H9 (cell line): ENCODE measurements around the gene TMEM151B. TPM values are rescaled to one million over a fixed set of nuclear protein-coding genes. Genes with fewer than 3 reads are reported as not detected.

Experiments
- DNase-seq: peaks from one replicate; pipeline ENCODE4 v3.0.0-alpha.2; 2017
- H2AFZ ChIP-seq: one replicate; pipeline ENCODE4 v1.6.1; 2013; ENCODE audit warnings: mild to moderate bottlenecking, low read length, control low read depth, moderate library complexity
- H2AK5ac ChIP-seq: 2 replicates; pipeline ENCODE4 v1.6.1; 2013; ENCODE audit warnings: low read length, control low read depth, mixed read lengths; ENCODE audit not compliant: insufficient read length
- H2BK120ac ChIP-seq: one replicate; pipeline ENCODE4 v1.6.1; 2013; ENCODE audit warnings: low read depth, mild to moderate bottlenecking, low read length, control low read depth, inconsistent platforms; ENCODE audit not compliant: poor library complexity, severe bottlenecking
- H2BK12ac ChIP-seq: 2 replicates; pipeline ENCODE4 v1.6.1; 2013; ENCODE audit warnings: low read length, control low read depth, mixed read lengths, low read depth; ENCODE audit not compliant: insufficient read length
- H2BK15ac ChIP-seq: 2 replicates; pipeline ENCODE4 v1.6.1; 2013; ENCODE audit warnings: low read depth, low read length, control low read depth
- H2BK20ac ChIP-seq: one replicate; pipeline ENCODE4 v1.6.1; 2013; ENCODE audit warnings: low read depth, mild to moderate bottlenecking, low read length, control low read depth, inconsistent platforms; ENCODE audit not compliant: poor library complexity, severe bottlenecking
- H2BK5ac ChIP-seq: 2 replicates; pipeline ENCODE4 v1.6.1; 2013; ENCODE audit warnings: low read length, control low read depth, mixed read lengths; ENCODE audit not compliant: insufficient read length
- H3K14ac ChIP-seq: 2 replicates; pipeline ENCODE4 v1.6.1; 2013; ENCODE audit warnings: low read length, control low read depth; ENCODE audit not compliant: insufficient read depth
- H3K18ac ChIP-seq: 2 replicates; pipeline ENCODE4 v1.6.1; 2013; ENCODE audit warnings: low read depth, mild to moderate bottlenecking, mixed read lengths, low read length, control low read depth; ENCODE audit not compliant: insufficient read length
- H3K23ac ChIP-seq: 2 replicates; pipeline ENCODE4 v1.6.1; 2013; ENCODE audit warnings: low read length, control low read depth, mixed read lengths, low read depth; ENCODE audit not compliant: insufficient read length
- H3K23me2 ChIP-seq: 2 replicates; pipeline ENCODE4 v1.6.1; 2013; ENCODE audit warnings: low read depth, mild to moderate bottlenecking, mixed read lengths, low read length, control low read depth; ENCODE audit not compliant: insufficient read length, poor library complexity, severe bottlenecking
- H3K27ac ChIP-seq: 2 replicates; pipeline ENCODE4 v1.5.1; 2013; ENCODE audit warnings: low read length, control low read depth, mixed read lengths, low read depth; ENCODE audit not compliant: insufficient read length
- H3K27me3 ChIP-seq: 2 replicates; pipeline ENCODE4 v1.6.1; 2013; ENCODE audit warnings: low read length, control low read depth, inconsistent platforms; ENCODE audit not compliant: insufficient read depth
- H3K4ac ChIP-seq: 2 replicates; pipeline ENCODE4 v1.6.1; 2013; ENCODE audit warnings: low read depth, mild to moderate bottlenecking, control low read depth, inconsistent platforms, low read length, moderate library complexity
- H3K4me1 ChIP-seq: 2 replicates; pipeline ENCODE4 v1.6.1; 2013; ENCODE audit warnings: low read length, control low read depth, inconsistent platforms; ENCODE audit not compliant: insufficient read depth
- H3K4me2 ChIP-seq: 2 replicates; pipeline ENCODE4 v1.6.1; 2013; ENCODE audit warnings: low read length, control low read depth, mixed read lengths; ENCODE audit not compliant: insufficient read length, insufficient read depth
- H3K56ac ChIP-seq: 2 replicates; pipeline ENCODE4 v1.6.1; 2013; ENCODE audit warnings: low read depth, mild to moderate bottlenecking, mixed read lengths, low read length, control low read depth; ENCODE audit not compliant: insufficient read length
- H3K79me1 ChIP-seq: 2 replicates; pipeline ENCODE4 v1.6.1; 2013; ENCODE audit warnings: low read depth, mild to moderate bottlenecking, moderate library complexity, low read length, control low read depth, inconsistent platforms; ENCODE audit not compliant: insufficient read depth, poor library complexity, severe bottlenecking
- H3K79me2 ChIP-seq: 2 replicates; pipeline ENCODE4 v1.6.1; 2013; ENCODE audit warnings: low read length, control low read depth, inconsistent platforms; ENCODE audit not compliant: insufficient read depth
- H3K9ac ChIP-seq: 2 replicates; pipeline ENCODE4 v1.6.1; 2013; ENCODE audit warnings: low read length, control low read depth, mixed read lengths; ENCODE audit not compliant: insufficient read length; ENCODE audit errors: extremely low read depth
- H3K9me3 ChIP-seq: one replicate; pipeline ENCODE4 v1.6.1; 2013; ENCODE audit warnings: low read depth, low read length, inconsistent platforms; ENCODE audit not compliant: control insufficient read depth
- H3T11ph ChIP-seq: one replicate; pipeline ENCODE4 v1.6.1; 2013; ENCODE audit warnings: mild to moderate bottlenecking, low read length, control low read depth, inconsistent platforms
- H4K20me1 ChIP-seq: one replicate; pipeline ENCODE4 v1.6.1; 2013; ENCODE audit not compliant: control insufficient read depth, insufficient read length, insufficient read depth
- H4K5ac ChIP-seq: 2 replicates; pipeline ENCODE4 v1.6.1; 2013; ENCODE audit warnings: low read depth, mild to moderate bottlenecking, mixed read lengths, low read length, control low read depth; ENCODE audit not compliant: insufficient read length
- H4K8ac ChIP-seq: replicated peaks from 2 replicates; pipeline ENCODE4 v1.6.1; 2013; ENCODE audit warnings: low read length, control low read depth, mixed read lengths, low read depth; ENCODE audit not compliant: insufficient read length
- H4K91ac ChIP-seq: 2 replicates; pipeline ENCODE4 v1.6.1; 2013; ENCODE audit warnings: low read depth, mild to moderate bottlenecking, moderate library complexity, mixed read lengths, low read length, control low read depth; ENCODE audit not compliant: insufficient read length
- H3K27ac Mint-ChIP-seq, 3 experiments: 2 replicates in 2 of 3; 3 replicates in 1 of 3; pipeline ENCODE4 v1.8.0; 2020 to 2021; ENCODE audit warnings: mixed read lengths in 3 of 3, mild to moderate bottlenecking in 1 of 3, moderate library complexity in 1 of 3
- H3K27me3 Mint-ChIP-seq: 2 replicates; pipeline ENCODE4 v1.8.0; 2021; ENCODE audit warnings: low read depth, mild to moderate bottlenecking, moderate library complexity, mixed read lengths
- H3K36me3 Mint-ChIP-seq, 3 experiments: 2 replicates in 2 of 3; 3 replicates in 1 of 3; pipeline ENCODE4 v1.8.0; 2020 to 2021; ENCODE audit warnings: low read depth in 3 of 3, mixed read lengths in 3 of 3; ENCODE audit not compliant: insufficient read depth in 1 of 3
- H3K4me1 Mint-ChIP-seq, 2 experiments: 2 replicates each; pipeline ENCODE4 v1.8.0; 2020; ENCODE audit warnings: mixed read lengths in 2 of 2
- H3K4me3 Mint-ChIP-seq, 2 experiments: 2 replicates in 1 of 2; 3 replicates in 1 of 2; pipeline ENCODE4 v1.8.0; 2020 to 2021; ENCODE audit warnings: mild to moderate bottlenecking in 2 of 2, mixed read lengths in 2 of 2, moderate library complexity in 1 of 2
- H3K9me3 Mint-ChIP-seq, 2 experiments: 2 replicates in 1 of 2; 3 replicates in 1 of 2; pipeline ENCODE4 v1.8.0; 2020; ENCODE audit warnings: mild to moderate bottlenecking in 2 of 2, mixed read lengths in 2 of 2, moderate library complexity in 1 of 2
- WGBS: extraction: QIAGEN DNeasy Blood & Tissue Kit; methylation state at CpG from one replicate; pipeline ENCODE4 v1.1.7; 2013; ENCODE audit warnings: missing lambda C conversion rate, low lambda C conversion rate, mixed read lengths; ENCODE audit not compliant: insufficient read length; ENCODE audit errors: extremely low coverage; 5-methylcytosine and 5-hydroxymethylcytosine counted together
- total RNA-seq: library from RNA; stranded (reverse); gene quantifications from 2 replicates; pipeline ENCODE4 v1.2.1, GENCODE V29; 2021
- TF ChIP-seq, protein P1 (sequence below): fragments of 200-600 bp; sonication (generic); conservative IDR thresholded peaks from 3 replicates; pipeline ENCODE4 v1.8.0; 2021; ENCODE audit warnings: antibody characterized with exemption, mild to moderate bottlenecking

TMEM151B gene
- total RNA-seq, 1 experiment from 2014 or later, result 2.4 TPM

- H3K9ac ChIP-seq, result no peak overlapping the region
- no peak overlapping the region for H3K27ac ChIP-seq
- peaks cover 0 to 30% (median 16%) of the 10 kb centered on the region in 3 experiments; a peak in 6 of 7 replicates for H3K36me3 Mint-ChIP-seq
- H2AK5ac ChIP-seq, result no peak overlapping the region
- H4K20me1 ChIP-seq, result no peaks in the 10 kb centered on the region
- H3K14ac ChIP-seq, result no peak overlapping the region
- H3K27me3 Mint-ChIP-seq, result peaks cover 15% of the 10 kb centered on the region
- no peak overlapping the region for H3K4ac ChIP-seq
- WGBS, result no CpG with 5 or more reads among the region's 8 CpGs
- H3T11ph ChIP-seq, result no peak overlapping the region
- no peaks in the 10 kb centered on the region; the same call in 1 of the 2 replicates for H3K4me1 ChIP-seq
- H4K5ac ChIP-seq, result no peak overlapping the region
- no peak overlapping the region for H3K56ac ChIP-seq
- no peak overlapping the region for H3K23ac ChIP-seq
- H2BK12ac ChIP-seq, result no peak overlapping the region
- no peak overlapping the region for H3K18ac ChIP-seq
- TF ChIP-seq, protein P1, sequence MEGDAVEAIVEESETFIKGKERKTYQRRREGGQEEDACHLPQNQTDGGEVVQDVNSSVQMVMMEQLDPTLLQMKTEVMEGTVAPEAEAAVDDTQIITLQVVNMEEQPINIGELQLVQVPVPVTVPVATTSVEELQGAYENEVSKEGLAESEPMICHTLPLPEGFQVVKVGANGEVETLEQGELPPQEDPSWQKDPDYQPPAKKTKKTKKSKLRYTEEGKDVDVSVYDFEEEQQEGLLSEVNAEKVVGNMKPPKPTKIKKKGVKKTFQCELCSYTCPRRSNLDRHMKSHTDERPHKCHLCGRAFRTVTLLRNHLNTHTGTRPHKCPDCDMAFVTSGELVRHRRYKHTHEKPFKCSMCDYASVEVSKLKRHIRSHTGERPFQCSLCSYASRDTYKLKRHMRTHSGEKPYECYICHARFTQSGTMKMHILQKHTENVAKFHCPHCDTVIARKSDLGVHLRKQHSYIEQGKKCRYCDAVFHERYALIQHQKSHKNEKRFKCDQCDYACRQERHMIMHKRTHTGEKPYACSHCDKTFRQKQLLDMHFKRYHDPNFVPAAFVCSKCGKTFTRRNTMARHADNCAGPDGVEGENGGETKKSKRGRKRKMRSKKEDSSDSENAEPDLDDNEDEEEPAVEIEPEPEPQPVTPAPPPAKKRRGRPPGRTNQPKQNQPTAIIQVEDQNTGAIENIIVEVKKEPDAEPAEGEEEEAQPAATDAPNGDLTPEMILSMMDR, result no peak
- H2BK5ac ChIP-seq, result no peak overlapping the region
- H2BK120ac ChIP-seq, result no peak overlapping the region
- peaks cover 50% of the 10 kb centered on the region in 2 experiments for H3K4me1 Mint-ChIP-seq
- no peak overlapping the region for H2BK20ac ChIP-seq
- no peaks in the 10 kb centered on the region for H3K79me2 ChIP-seq
- H4K91ac ChIP-seq, result no peak overlapping the region
- H3K4me2 ChIP-seq, result no peak overlapping the region
- no peak overlapping the region for H4K8ac ChIP-seq
- no peak overlapping the region for H3K27ac Mint-ChIP-seq
- no peak for DNase-seq
- H2BK15ac ChIP-seq, result no peak overlapping the region
- H3K27me3 ChIP-seq, result no peaks in the 10 kb centered on the region
- H2AFZ ChIP-seq, result no peak overlapping the region
- no peaks in the 10 kb centered on the region for H3K9me3 ChIP-seq
- H3K9me3 Mint-ChIP-seq, result no peaks in the 10 kb centered on the region
- peaks cover 18% of the 10 kb centered on the region for H3K23me2 ChIP-seq
- no peak overlapping the region for H3K4me3 Mint-ChIP-seq
- no peaks in the 10 kb centered on the region for H3K79me1 ChIP-seq
Measured at GRCh38 chr6:44260011-44260410, 10.2 kb upstream of the TMEM151B start.
